Activated CD8-positive, alpha-beta memory T cell treated with anti-CD3 and anti-CD28 coated beads for 1 hour (primary cell): ENCODE results near the gene PSMC3IP.
"Not testable (repeated sequence)": the region's sequence is repeated elsewhere in the genome, so short reads cannot be mapped to it uniquely, and the experiment has no call there.

Source experiments
- DNase-seq, 2 donors: peaks; one replicate each; pipeline ENCODE4 v3.0.0-alpha.2; 2020; ENCODE audit warnings: low read depth in 1 of 2; ENCODE audit errors: extremely low read depth in 1 of 2

PSMC3IP gene

GRCh38 chr17:42577532-42578281 lies at the start of gene PSMC3IP:
PSMC3IP (minus strand) TSS chr17:42577729; CDS start chr17:42577686, 43 bp downstream.
- DNase-seq: peak; percentile 81 to 85

GRCh38 chr17:42623732-42624596 lies 46.4 kb upstream of the PSMC3IP start:
- DNase-seq: no peak

GRCh38 chr17:42623271-42623670 lies 45.7 kb upstream of the PSMC3IP start:
- no peak for DNase-seq

- DNase-seq: not testable (repeated sequence)
Observed at GRCh38 chr17:42621987-42622386, 44.5 kb upstream of the PSMC3IP start.

- DNase-seq: no peak
Observed at GRCh38 chr17:42618442-42619150, 41.1 kb upstream of the PSMC3IP start.

GRCh38 chr17:42617956-42618431 lies 40.5 kb upstream of the PSMC3IP start:
- no peak for DNase-seq

GRCh38 chr17:42613699-42614295 lies 36.3 kb upstream of the PSMC3IP start:
- no peak for DNase-seq

- no peak for DNase-seq
Observed at GRCh38 chr17:42612013-42612412, 34.5 kb upstream of the PSMC3IP start.

- peak in 1 of 2 donors; percentile 1 for DNase-seq
Observed at GRCh38 chr17:42609814-42610801, 32.6 kb upstream of the PSMC3IP start.

- peak; percentile 94 to 99 for DNase-seq
Observed at GRCh38 chr17:42609182-42609813, 31.8 kb upstream of the PSMC3IP start, which contains the start of the genes RETREG3 and TUBG1. RETREG3 (minus strand) TSS chr17:42609374; CDS start chr17:42609324, 50 bp downstream. TUBG1 (plus strand) TSS chr17:42609683; CDS start chr17:42609738, 55 bp downstream.

GRCh38 chr17:42608305-42609181 lies 31.0 kb upstream of the PSMC3IP start:
- peak in 1 of 2 donors; percentile 1 for DNase-seq

GRCh38 chr17:42607769-42608168 lies 30.2 kb upstream of the PSMC3IP start:
- no peak for DNase-seq

GRCh38 chr17:42603318-42603717 lies 25.8 kb upstream of the PSMC3IP start:
- no peak for DNase-seq

GRCh38 chr17:42598905-42599304 lies 21.4 kb upstream of the PSMC3IP start:
- DNase-seq: no peak

GRCh38 chr17:42596386-42596785 lies 18.9 kb upstream of the PSMC3IP start:
- DNase-seq: no peak

- DNase-seq: no peak
Observed at GRCh38 chr17:42591411-42591810, 13.9 kb upstream of the PSMC3IP start.

- no peak for DNase-seq
Observed at GRCh38 chr17:42590886-42591285, 13.4 kb upstream of the PSMC3IP start.
